ENCODE results near the gene PPID. TPM values are rescaled to one million over a fixed set of nuclear protein-coding genes. Genes with fewer than 3 reads are reported as not detected.

Gene PPID
- total RNA-seq, 1 experiment from 2014 or later: 53.5 TPM

DNA sequence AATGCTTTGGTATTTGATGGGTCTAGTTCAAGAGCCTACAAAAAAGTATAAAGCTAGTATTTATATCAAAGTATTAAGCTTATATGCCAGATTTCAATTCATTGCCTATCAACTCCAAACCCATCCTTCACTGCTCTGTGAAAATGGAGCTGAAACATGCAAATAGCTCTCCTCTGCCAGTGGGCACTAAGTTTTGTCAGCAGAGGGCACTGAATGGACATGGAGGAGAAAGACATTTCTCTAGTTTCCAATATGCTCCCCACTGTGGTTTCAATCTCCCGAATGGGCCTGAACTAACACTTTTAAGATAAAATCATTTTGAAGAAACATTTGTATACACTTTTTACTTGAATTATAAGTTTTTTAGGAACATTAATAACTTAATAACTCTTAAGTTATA, 12.4 kb downstream of the PPID start:
- H3K36me3 Mint-ChIP-seq (ENCODE audit: insufficient read depth in 1 of 3, low read depth in 3 of 3): peaks cover 27 to 79% (median 71%) of the 10 kb centered on the region in 3 experiments; a peak in 6 of 7 replicates

More for the DNA sequence above, 12.4 kb downstream of the PPID start:
- no peak overlapping the region for H3K18ac ChIP-seq (ENCODE audit: insufficient read length, low read depth, low read length)
- TF ChIP-seq, protein P1, sequence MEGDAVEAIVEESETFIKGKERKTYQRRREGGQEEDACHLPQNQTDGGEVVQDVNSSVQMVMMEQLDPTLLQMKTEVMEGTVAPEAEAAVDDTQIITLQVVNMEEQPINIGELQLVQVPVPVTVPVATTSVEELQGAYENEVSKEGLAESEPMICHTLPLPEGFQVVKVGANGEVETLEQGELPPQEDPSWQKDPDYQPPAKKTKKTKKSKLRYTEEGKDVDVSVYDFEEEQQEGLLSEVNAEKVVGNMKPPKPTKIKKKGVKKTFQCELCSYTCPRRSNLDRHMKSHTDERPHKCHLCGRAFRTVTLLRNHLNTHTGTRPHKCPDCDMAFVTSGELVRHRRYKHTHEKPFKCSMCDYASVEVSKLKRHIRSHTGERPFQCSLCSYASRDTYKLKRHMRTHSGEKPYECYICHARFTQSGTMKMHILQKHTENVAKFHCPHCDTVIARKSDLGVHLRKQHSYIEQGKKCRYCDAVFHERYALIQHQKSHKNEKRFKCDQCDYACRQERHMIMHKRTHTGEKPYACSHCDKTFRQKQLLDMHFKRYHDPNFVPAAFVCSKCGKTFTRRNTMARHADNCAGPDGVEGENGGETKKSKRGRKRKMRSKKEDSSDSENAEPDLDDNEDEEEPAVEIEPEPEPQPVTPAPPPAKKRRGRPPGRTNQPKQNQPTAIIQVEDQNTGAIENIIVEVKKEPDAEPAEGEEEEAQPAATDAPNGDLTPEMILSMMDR (conservative IDR thresholded peaks at IDR 0.05): peak; percentile 29; the same call in 2 of the 3 replicates
- H4K91ac ChIP-seq (ENCODE audit: insufficient read length, low read depth, low read length): no peak overlapping the region
- H2AK5ac ChIP-seq (ENCODE audit: insufficient read length, low read length): no peak overlapping the region
- no peak overlapping the region for H3K23ac ChIP-seq (ENCODE audit: insufficient read length, low read depth, low read length)
- H2BK15ac ChIP-seq (ENCODE audit: low read depth, low read length): no peak overlapping the region
- H3K79me1 ChIP-seq (ENCODE audit: insufficient read depth, low read depth, low read length, poor library complexity, severe bottlenecking): no peaks in the 10 kb centered on the region
- no peak overlapping the region for H3K4me2 ChIP-seq (ENCODE audit: insufficient read depth, insufficient read length, low read length)
- H2BK5ac ChIP-seq (ENCODE audit: insufficient read length, low read length): no peak overlapping the region
- H4K8ac ChIP-seq (replicated peaks; ENCODE audit: insufficient read length, low read depth, low read length): no peak overlapping the region
- H3T11ph ChIP-seq (ENCODE audit: low read length): no peak overlapping the region
- no CpG with 5 or more reads among the region's 1 CpG for WGBS (ENCODE audit: extremely low coverage, insufficient read length, low lambda C conversion rate)
- H2AFZ ChIP-seq (ENCODE audit: low read length): no peak overlapping the region
- no peaks in the 10 kb centered on the region for H3K79me2 ChIP-seq (ENCODE audit: insufficient read depth, low read length)
- no peak overlapping the region for H3K27ac Mint-ChIP-seq
- H3K27ac ChIP-seq (ENCODE audit: insufficient read length, low read depth, low read length): no peak overlapping the region
- no peak overlapping the region for H2BK12ac ChIP-seq (ENCODE audit: insufficient read length, low read depth, low read length)
- H3K4ac ChIP-seq (ENCODE audit: low read depth, low read length): no peak overlapping the region
- H3K14ac ChIP-seq (ENCODE audit: insufficient read depth, low read length): no peak overlapping the region
- no peaks in the 10 kb centered on the region for H3K4me1 Mint-ChIP-seq
- H3K9me3 Mint-ChIP-seq: no peaks in the 10 kb centered on the region
- H3K56ac ChIP-seq (ENCODE audit: insufficient read length, low read depth, low read length): no peak overlapping the region
- H2BK120ac ChIP-seq (ENCODE audit: low read depth, low read length, poor library complexity, severe bottlenecking): no peak overlapping the region
- H3K4me3 Mint-ChIP-seq: no peak overlapping the region
- H4K20me1 ChIP-seq (ENCODE audit: control insufficient read depth, insufficient read depth, insufficient read length): no peaks in the 10 kb centered on the region
- no peaks in the 10 kb centered on the region for H3K27me3 ChIP-seq (ENCODE audit: insufficient read depth, low read length)
- no peak overlapping the region for H4K5ac ChIP-seq (ENCODE audit: insufficient read length, low read depth, low read length)
- no peaks in the 10 kb centered on the region for H3K23me2 ChIP-seq (ENCODE audit: insufficient read length, low read depth, low read length, poor library complexity, severe bottlenecking)
- DNase-seq: no peak
- H3K9me3 ChIP-seq (ENCODE audit: control insufficient read depth, low read depth, low read length): no peaks in the 10 kb centered on the region
- no peaks in the 10 kb centered on the region for H3K27me3 Mint-ChIP-seq (ENCODE audit: low read depth)
- no peaks in the 10 kb centered on the region for H3K4me1 ChIP-seq (ENCODE audit: insufficient read depth, low read length)
- H2BK20ac ChIP-seq (ENCODE audit: low read depth, low read length, poor library complexity, severe bottlenecking): no peak overlapping the region
- H3K9ac ChIP-seq (ENCODE audit: extremely low read depth, insufficient read length, low read length): no peak overlapping the region
